Mucosa of rectum (tissue), 2 donors: ENCODE measurements around the gene COA3.
A peak's percentile ranks its signal among the peaks of the same experiment; 100 is the strongest.

Source experiments
- H3K27ac ChIP-seq, 2 donors: one replicate each; pipeline ENCODE4 v1.7.0; 2013; ENCODE audit warnings: inconsistent platforms in 2 of 2, low read depth in 2 of 2, low read length in 2 of 2
- H3K27me3 ChIP-seq, 2 donors: one replicate each; pipeline ENCODE4 v1.7.0; 2013; ENCODE audit warnings: low read length in 2 of 2; ENCODE audit not compliant: control insufficient read depth in 2 of 2, insufficient read depth in 2 of 2
- H3K36me3 ChIP-seq, 2 donors: one replicate each; pipeline ENCODE4 v1.7.0; 2013; ENCODE audit warnings: low read length in 2 of 2; ENCODE audit not compliant: control insufficient read depth in 2 of 2, insufficient read depth in 2 of 2
- H3K4me1 ChIP-seq, 2 donors: one replicate each; pipeline ENCODE4 v1.7.0; 2013; ENCODE audit warnings: low read length in 2 of 2, mild to moderate bottlenecking in 1 of 2; ENCODE audit not compliant: control insufficient read depth in 2 of 2, insufficient read depth in 2 of 2
- H3K4me3 ChIP-seq, 2 donors: one replicate each; pipeline ENCODE4 v1.7.0; 2013; ENCODE audit warnings: low read length in 2 of 2
- H3K9ac ChIP-seq, 2 donors: one replicate each; pipeline ENCODE4 v1.7.0; 2013; ENCODE audit warnings: low read length in 2 of 2, low read depth in 1 of 2, mild to moderate bottlenecking in 1 of 2
- H3K9me3 ChIP-seq, 2 donors: one replicate each; pipeline ENCODE4 v1.7.0; 2013; ENCODE audit warnings: low read length in 2 of 2; ENCODE audit not compliant: control insufficient read depth in 2 of 2
- donor health status: healthy.
- donor health status: Normal muscosa, but diverticular disease.

COA3 gene

DNA sequence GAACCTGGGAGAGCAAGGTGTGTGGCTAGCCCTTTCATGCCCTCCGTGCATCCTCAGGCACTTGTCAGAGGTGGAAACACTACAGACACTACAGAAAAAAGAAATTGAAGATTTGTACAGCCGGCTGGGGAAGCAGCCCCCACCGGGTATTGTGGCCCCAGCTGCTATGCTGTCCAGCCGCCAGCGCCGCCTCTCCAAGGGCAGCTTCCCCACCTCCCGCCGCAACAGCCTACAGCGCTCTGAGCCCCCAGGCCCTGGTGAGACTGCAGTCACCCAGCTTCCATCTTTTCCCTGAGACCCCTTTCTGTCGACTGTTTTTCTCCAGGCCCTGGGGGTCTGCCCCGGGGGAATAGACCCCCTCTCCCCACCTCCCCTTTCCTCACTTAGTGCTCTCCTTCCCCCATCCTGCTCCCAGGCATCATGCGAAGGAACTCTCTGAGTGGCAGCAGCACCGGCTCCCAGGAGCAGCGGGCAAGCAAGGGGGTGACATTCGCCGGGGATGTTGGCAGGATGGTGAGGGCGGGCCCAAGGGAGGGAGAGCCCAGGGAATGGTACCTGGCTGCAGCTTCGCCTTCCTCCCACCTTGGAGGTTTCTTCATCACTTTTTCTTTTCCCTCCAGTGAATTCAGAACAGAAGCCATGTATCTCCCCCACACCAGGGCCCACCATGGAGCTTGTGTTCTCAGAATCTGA lies 2.3 kb downstream of the COA3 start:
- Histone ChIP-seq H3K9me3 (no peaks in the 10 kb centered on the region), H3K4me3 (peak overlapping the region; percentile 5 to 98), H3K27ac (peak overlapping the region; percentile 90 to 94), H3K9ac (peak overlapping the region; percentile 26 to 60), H3K36me3 (peaks cover 6 to 12% of the 10 kb centered on the region in 2 donors), H3K4me1 (peaks cover 35 to 37% of the 10 kb centered on the region in 2 donors), H3K27me3 (no peaks in the 10 kb centered on the region)

DNA sequence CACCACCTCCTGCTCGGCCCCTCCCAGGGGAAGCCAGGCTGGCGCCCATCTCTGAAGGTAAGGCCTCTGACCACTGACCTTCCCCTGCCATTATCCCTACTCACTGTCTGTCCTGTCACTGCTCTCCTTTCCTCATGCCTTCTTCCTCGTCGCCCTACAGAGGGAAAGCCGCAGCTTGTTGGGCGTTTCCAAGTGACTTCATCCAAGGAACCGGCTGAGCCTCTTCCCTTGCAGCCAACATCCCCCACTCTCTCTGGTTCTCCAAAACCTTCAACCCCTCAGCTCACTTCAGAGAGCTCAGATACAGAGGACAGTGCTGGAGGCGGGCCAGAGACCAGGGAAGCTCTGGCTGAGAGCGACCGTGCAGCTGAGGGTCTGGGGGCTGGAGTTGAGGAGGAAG lies 3.0 kb downstream of the COA3 start:
- Histone ChIP-seq H3K9me3 (no peaks in the 10 kb centered on the region), H3K36me3 (peaks cover 6 to 12% of the 10 kb centered on the region in 2 donors), H3K27ac (peak overlapping the region; percentile 90 to 94), H3K4me1 (peaks cover 35 to 37% of the 10 kb centered on the region in 2 donors), H3K4me3 (no peak overlapping the region), H3K27me3 (no peaks in the 10 kb centered on the region), H3K9ac (peak overlapping the region in 1 of 2 donors; percentile 60)

DNA sequence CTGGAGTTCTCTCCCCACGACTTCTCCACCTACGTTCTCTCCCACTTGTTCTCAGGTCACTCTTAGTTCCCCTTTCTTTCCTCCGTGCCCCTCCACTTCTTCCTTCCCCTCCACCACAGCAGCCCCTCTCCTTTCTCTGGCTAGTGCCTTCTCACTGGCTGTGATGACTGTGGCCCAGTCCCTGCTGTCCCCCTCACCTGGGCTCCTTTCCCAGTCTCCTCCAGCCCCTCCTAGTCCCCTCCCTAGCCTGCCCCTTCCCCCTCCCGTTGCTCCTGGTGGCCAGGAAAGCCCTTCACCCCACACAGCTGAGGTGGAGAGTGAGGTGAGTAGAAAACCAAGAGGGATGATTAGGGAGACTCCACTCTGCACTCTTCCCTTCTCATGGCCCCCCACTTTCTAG lies 3.4 kb downstream of the COA3 start:
- Histone ChIP-seq H3K9ac (peak overlapping the region in 1 of 2 donors; percentile 60), H3K27me3 (no peaks in the 10 kb centered on the region), H3K27ac (peak overlapping the region; percentile 69 to 94), H3K4me3 (no peak overlapping the region), H3K9me3 (no peaks in the 10 kb centered on the region), H3K4me1 (peaks cover 35 to 37% of the 10 kb centered on the region in 2 donors), H3K36me3 (peaks cover 6 to 12% of the 10 kb centered on the region in 2 donors)

DNA sequence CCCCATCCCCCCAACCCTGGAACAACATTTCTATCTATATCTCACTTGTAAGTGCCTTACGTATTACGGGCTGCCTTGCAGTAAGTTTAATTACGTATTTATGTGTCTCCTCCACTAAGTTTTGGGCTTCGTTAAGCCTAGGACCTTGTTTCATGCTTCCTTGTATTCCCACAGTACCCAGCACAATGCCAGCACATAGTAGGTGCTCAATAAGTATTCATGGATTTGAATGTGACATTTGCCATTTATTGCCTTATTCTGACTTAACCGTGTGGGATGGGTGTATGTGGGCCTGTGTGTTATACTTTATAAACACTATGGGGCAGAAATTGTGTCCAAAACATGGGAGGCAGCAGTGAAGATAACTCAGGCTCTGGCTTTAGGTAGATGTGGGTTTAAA lies 6.0 kb downstream of the COA3 start:
- Histone ChIP-seq H3K36me3 (peaks cover 13 to 27% of the 10 kb centered on the region in 2 donors), H3K9me3 (no peaks in the 10 kb centered on the region), H3K4me1 (peaks cover 23 to 25% of the 10 kb centered on the region in 2 donors), H3K27me3 (no peaks in the 10 kb centered on the region), H3K27ac (no peak overlapping the region), H3K9ac (no peak overlapping the region), H3K4me3 (no peak overlapping the region)

DNA sequence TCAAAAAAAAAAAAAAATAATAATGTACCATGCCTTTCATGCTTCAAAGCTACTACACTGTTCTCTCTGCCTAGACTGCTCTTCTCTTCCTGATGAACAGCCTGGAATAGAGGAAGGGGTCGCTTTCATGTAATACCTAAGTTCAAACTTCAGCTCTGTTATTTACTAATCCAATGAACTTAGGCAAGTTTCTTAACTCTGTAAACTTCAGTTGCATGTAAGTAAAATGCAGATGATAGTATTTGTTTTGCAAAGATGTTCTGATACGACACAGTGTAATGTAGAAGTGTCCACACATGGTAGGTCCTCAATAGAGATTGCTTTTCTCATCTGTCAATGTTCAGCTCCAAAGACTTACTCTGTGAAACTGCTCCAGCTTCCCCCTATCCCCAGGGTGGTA lies 6.6 kb downstream of the COA3 start:
- no peak overlapping the region for H3K4me3 ChIP-seq
- peaks cover 17 to 21% of the 10 kb centered on the region in 2 donors for H3K4me1 ChIP-seq
- no peak overlapping the region for H3K27ac ChIP-seq
- H3K9ac ChIP-seq, result no peak overlapping the region
- peaks cover 18 to 33% of the 10 kb centered on the region in 2 donors for H3K36me3 ChIP-seq
- no peaks in the 10 kb centered on the region for H3K27me3 ChIP-seq
- H3K9me3 ChIP-seq, result no peaks in the 10 kb centered on the region

DNA sequence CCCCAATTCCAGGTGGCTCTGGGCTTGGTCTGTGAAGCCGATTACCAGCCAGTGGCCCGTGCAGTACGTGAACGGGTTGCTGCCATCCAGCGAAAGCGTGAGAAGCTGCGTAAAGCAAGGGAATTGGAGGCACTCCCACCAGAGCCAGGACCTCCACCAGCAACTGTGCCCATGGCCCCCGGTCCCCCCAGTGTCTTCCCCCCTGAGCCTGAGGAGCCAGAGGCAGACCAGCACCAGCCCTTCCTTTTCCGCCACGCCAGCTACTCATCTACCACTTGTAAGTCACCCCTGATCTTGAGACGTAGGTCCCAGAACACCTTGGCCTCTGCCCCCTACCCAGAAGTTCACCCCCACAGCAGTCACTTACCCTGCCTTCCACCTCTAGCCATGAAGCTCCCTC lies 11.2 kb downstream of the COA3 start:
- H3K9ac ChIP-seq, result no peak overlapping the region
- H3K36me3 ChIP-seq, result peaks cover 22 to 23% of the 10 kb centered on the region in 2 donors
- no peak overlapping the region for H3K4me3 ChIP-seq
- peaks cover 3 to 20% of the 10 kb centered on the region in 2 donors for H3K27me3 ChIP-seq
- peaks cover 8 to 9% of the 10 kb centered on the region in 2 donors for H3K4me1 ChIP-seq
- H3K9me3 ChIP-seq, result no peaks in the 10 kb centered on the region
- no peak overlapping the region for H3K27ac ChIP-seq

DNA sequence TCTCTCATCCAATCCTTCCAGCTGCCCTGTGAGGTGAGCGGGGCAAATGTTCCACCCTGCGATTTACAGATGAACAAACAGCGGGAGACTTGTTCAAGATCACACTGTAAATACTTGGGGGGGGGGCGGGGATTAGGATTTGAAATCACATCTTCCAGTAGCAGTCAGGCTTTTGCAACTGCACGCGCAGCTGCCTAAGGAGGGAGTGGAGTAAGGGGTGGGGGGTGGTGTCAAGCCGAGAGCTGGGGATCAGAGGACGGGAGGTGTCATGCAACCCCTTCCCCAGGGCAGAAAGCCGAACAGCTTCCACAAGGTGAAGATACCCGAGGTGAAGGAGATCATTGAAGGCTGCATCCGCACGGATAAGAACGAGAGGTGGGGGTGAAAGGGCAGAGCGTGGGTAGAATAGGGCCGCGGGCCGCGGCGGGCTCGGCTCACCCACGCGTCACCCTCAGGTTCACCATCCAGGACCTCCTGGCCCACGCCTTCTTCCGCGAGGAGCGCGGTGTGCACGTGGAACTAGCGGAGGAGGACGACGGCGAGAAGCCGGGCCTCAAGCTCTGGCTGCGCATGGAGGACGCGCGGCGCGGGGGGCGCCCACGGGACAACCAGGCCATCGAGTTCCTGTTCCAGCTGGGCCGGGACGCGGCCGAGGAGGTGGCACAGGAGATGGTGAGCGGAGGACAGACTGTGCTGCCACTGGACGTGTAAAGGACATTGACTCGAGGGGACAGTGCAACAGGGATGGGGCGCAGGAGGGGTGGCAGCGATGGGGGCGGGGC lies 13.5 kb downstream of the COA3 start:
- Histone ChIP-seq H3K27me3 (peaks cover 9 to 30% of the 10 kb centered on the region in 2 donors), H3K4me3 (no peak overlapping the region), H3K9ac (no peak overlapping the region), H3K9me3 (no peaks in the 10 kb centered on the region), H3K4me1 (peaks cover 12 to 13% of the 10 kb centered on the region in 2 donors), H3K27ac (no peak overlapping the region), H3K36me3 (peaks cover 22 to 23% of the 10 kb centered on the region in 2 donors)

DNA sequence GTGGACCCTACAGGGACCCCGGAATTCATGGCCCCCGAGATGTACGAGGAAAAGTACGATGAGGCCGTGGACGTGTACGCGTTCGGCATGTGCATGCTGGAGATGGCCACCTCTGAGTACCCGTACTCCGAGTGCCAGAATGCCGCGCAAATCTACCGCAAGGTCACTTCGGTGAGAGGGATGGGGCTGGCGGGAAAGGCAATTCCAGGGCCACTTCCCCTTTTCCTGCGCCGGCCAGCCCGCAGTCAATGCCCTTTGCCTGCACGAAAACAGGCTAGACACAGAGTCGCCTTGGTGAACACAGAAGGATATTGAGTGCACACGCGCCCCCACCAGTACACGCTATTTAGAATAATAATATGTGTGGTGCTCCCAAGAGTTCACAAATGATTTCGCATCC lies 14.1 kb downstream of the COA3 start:
- Histone ChIP-seq H3K27ac (no peak overlapping the region), H3K36me3 (peaks cover 18 to 23% of the 10 kb centered on the region in 2 donors), H3K9me3 (no peaks in the 10 kb centered on the region), H3K27me3 (peaks cover 9 to 30% of the 10 kb centered on the region in 2 donors), H3K4me3 (no peak overlapping the region), H3K9ac (no peak overlapping the region), H3K4me1 (peaks cover 18 to 19% of the 10 kb centered on the region in 2 donors)

DNA sequence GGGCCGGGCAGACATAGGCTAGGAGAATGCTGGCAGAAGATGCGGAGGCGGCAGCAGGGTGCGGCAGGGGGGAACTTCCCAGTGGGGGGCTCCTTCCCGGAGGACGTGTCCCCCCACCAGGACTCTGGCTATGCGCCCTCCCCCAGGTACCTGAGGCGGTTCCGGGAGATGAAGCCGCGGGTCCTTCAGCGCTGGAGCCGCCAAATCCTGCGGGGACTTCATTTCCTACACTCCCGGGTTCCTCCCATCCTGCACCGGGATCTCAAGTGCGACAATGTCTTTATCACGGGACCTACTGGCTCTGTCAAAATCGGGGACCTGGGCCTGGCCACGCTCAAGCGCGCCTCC lies 14.7 kb downstream of the COA3 start:
- no peak overlapping the region for H3K27ac ChIP-seq
- peaks cover 20% of the 10 kb centered on the region in 2 donors for H3K36me3 ChIP-seq
- H3K4me3 ChIP-seq, result no peak overlapping the region
- H3K27me3 ChIP-seq, result peaks cover 9 to 30% of the 10 kb centered on the region in 2 donors
- no peaks in the 10 kb centered on the region for H3K9me3 ChIP-seq
- peaks cover 24 to 25% of the 10 kb centered on the region in 2 donors for H3K4me1 ChIP-seq
- H3K9ac ChIP-seq, result no peak overlapping the region

DNA sequence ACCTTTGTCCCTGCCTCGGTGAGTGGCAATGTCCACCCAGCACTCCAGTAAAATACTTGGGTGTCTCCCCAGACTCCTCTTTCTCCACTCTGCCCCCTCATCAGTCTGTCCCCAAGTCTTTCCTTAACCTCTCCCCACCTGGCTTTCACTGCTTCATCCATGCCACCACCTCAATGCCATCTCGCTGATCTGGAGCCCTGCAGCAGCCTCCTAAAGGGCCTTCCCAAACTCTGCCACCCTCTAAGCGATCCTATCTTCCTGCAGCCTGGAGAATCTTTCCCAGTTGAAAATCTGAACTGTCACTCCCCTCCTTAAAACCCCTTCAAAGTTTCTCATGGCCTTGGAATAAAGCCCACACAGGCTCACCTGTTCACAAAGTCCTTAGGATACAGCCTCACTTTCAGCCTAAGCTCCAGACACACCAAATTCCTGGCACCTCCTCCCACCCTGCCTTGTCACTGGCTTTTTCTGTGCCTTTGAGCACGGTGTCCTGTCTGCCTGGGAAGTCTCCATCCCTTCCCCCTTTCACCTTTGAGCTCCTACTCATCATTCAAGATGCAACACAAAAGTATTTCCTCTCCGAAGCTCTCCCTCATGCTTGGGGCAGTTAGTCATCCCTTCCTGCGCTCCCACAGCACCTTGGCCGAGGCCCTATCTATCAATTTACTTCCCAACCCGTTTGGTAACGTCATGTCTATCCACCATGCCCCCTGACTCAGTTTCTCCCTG lies 15.3 kb downstream of the COA3 start:
- Histone ChIP-seq H3K36me3 (peaks cover 18 to 22% of the 10 kb centered on the region in 2 donors), H3K9me3 (no peaks in the 10 kb centered on the region), H3K4me1 (peaks cover 28 to 29% of the 10 kb centered on the region in 2 donors), H3K27me3 (peaks cover 9 to 30% of the 10 kb centered on the region in 2 donors), H3K4me3 (peak overlapping the region; percentile 79 to 85), H3K9ac (peak overlapping the region in 1 of 2 donors; percentile 55), H3K27ac (no peak overlapping the region)
